MCF 10A (cell line): ENCODE results near the gene SLC35E2B. TPM values are rescaled to one million over a fixed set of nuclear protein-coding genes. Genes with fewer than 3 reads are reported as not detected.
"Not testable (repeated sequence)": the region's sequence is repeated elsewhere in the genome, so short reads cannot be mapped to it uniquely, and the experiment has no call there.

Experiments used
- Bru-seq: library from RNA; stranded (reverse); fragments of 400-500 nt; gene quantifications from one replicate; lab custom pipeline; 2021; lab: Mats Ljungman, UMichigan
- BruChase-seq, 2 experiments: library from RNA; stranded (reverse); fragments of 400-500 nt; gene quantifications; one replicate each; lab custom pipeline; 2021; lab: Mats Ljungman, UMichigan
- BruUV-seq: library from RNA; stranded (reverse); fragments of 400-500 nt; replicated peaks from 2 replicates; lab custom pipeline; 2021; lab: Mats Ljungman, UMichigan
- CTCF ChIA-PET: fragments of 300-600 bp; sonication (Branson Sonifier 250); formaldehyde crosslinking; extraction: SDS; loops from one replicate; lab custom pipeline; 2021; ENCODE audit warnings: antibody characterized with exemption, inconsistent platforms; lab: Yijun Ruan, JAX
- POLR2A ChIA-PET: fragments of 300-600, 350-650 bp; sonication (Branson Sonifier 250); formaldehyde crosslinking; extraction: SDS; loops from one replicate; lab custom pipeline; 2020; ENCODE audit warnings: antibody characterized with exemption, inconsistent platforms; lab: Yijun Ruan, JAX
- DNase-seq: peaks from one replicate; pipeline ENCODE4 v3.0.0-alpha.2; 2018; ENCODE audit not compliant: unreplicated experiment
- H3K27ac Mint-ChIP-seq: one replicate; pipeline ENCODE4 v1.8.0; 2022; ENCODE audit warnings: mild to moderate bottlenecking, low read depth, mixed read lengths; ENCODE audit not compliant: unreplicated experiment
- H3K27me3 Mint-ChIP-seq: one replicate; pipeline ENCODE4 v1.8.0; 2022; ENCODE audit warnings: mixed read lengths; ENCODE audit not compliant: insufficient read depth, unreplicated experiment
- H3K36me3 Mint-ChIP-seq: one replicate; pipeline ENCODE4 v1.8.0; 2022; ENCODE audit warnings: mild to moderate bottlenecking, moderate library complexity, mixed read lengths; ENCODE audit not compliant: insufficient read depth, unreplicated experiment
- H3K4me1 Mint-ChIP-seq: one replicate; pipeline ENCODE4 v1.8.0; 2022; ENCODE audit warnings: mixed read lengths; ENCODE audit not compliant: insufficient read depth, unreplicated experiment
- H3K4me3 Mint-ChIP-seq: one replicate; pipeline ENCODE4 v1.8.0; 2022; ENCODE audit warnings: mild to moderate bottlenecking, moderate library complexity, mixed read lengths; ENCODE audit not compliant: unreplicated experiment
- H3K9me3 Mint-ChIP-seq: one replicate; pipeline ENCODE4 v1.8.0; 2022; ENCODE audit warnings: mixed read lengths; ENCODE audit not compliant: unreplicated experiment
- intact Hi-C: fragments of 100-400 bp; cut with micrococcal nuclease; formaldehyde crosslinking; loops from 2 replicates; pipeline ENCODE4 v1.14.1; 2022
- long read RNA-seq: library from polyadenylated mRNA; stranded (forward); transcript quantifications from one replicate; pipeline ENCODE4 v2.0.0, GENCODE V29; 2022
- total RNA-seq: library from RNA; stranded (reverse); gene quantifications from 2 replicates; pipeline ENCODE4 v1.2.3, GENCODE V29; 2022
- TF ChIP-seq, protein P1 (sequence below): fragments of 200-600 bp; IDR thresholded peaks from one replicate; pipeline ENCODE4 v1.8.0; 2022; ENCODE audit warnings: antibody characterized with exemption, mild to moderate bottlenecking; ENCODE audit not compliant: unreplicated experiment

SLC35E2B gene
- 35.4 and 38.1 TPM in 2 replicates for total RNA-seq
- percentile 64 among the genes with signal in this experiment for Bru-seq, nascent RNA
- percentile 86 among the genes with signal in this experiment for BruChase-seq, experiment 1, labeled RNA remaining after a 6-hour chase
- percentile 76 among the genes with signal in this experiment for BruChase-seq, experiment 2, labeled RNA remaining after a 2-hour chase
- long read RNA-seq, full-length matches to known transcripts: 6 of 26 reads
- long read RNA-seq, partial matches to known transcripts: 2 of 26 reads
- long read RNA-seq, other reads (novel, unspliced or antisense): 18 of 26 reads

DNA sequence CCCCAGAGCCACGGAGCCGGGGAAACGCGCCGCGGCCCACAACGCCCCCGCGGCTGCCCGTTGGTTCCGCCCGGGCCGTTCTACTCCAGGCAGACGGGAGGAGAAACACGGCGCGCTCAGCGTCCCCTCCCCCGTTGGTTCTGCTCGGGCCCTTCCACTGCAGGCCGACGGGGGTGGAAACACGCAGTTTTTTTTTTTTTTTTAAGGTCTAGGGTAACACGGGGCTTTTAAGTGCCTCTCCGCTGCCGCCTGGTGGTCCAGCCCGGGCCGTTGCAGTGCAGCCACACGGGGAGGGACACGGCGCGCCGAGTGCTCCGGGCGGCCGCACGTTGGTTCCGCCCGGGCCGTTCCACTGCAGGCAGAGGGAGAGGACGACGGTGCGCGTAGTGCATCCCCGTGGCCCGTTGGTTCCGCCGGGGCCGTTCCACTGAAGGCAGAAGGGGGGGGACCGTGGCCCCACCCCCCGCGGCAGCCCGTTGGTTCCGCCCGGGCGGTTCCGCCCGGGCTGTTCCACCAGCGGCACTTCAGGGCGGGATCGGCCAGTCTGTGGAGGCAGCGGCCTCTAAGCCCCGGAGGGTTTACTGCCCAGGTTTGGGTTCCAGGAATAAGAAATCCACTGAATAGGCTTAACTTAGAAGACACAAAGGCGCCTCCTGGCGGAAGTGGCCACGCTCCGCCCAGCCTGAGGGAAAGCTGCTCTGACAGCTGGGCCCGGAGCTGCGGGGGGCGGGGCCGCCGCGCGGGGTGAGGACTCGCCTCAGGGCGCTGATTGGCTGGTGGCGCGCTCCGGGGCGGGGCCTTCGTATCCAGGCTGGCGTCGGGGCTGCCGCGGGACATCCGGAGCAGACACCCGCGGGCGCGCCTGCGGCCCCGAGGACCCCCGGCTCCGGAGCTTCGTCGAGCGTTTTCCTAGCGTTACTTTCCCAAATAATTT lies at the start of gene SLC35E2B:
Gene SLC35E2B (minus strand): TSS at position 82 of the 934 bp plus-strand sequence. CDS start 16,096 bp downstream, outside the sequence.
- ChIA-PET POLR2A (interaction anchor here (1.0 kb wide), 1 partner anchor 215 kb away, joined by 4 read pairs; no protein-coding TSS in a partner anchor), CTCF (interaction anchor here (0.7 kb wide), 1 partner anchor 738 kb away, joined by 3 read pairs; no protein-coding TSS in a partner anchor)
- DNase-seq: peak; percentile 90
- Mint-ChIP-seq H3K4me3 (peak within 1 kb of the TSS; percentile 69), H3K27ac (peak within 1 kb of the TSS; percentile 91), H3K36me3 (peaks cover 22% of the 10 kb centered on the region)
- H3K27me3 Mint-ChIP-seq, H3K9me3 Mint-ChIP-seq, intact Hi-C loops, H3K4me1 Mint-ChIP-seq, BruUV-seq: not testable (repeated sequence)

DNA sequence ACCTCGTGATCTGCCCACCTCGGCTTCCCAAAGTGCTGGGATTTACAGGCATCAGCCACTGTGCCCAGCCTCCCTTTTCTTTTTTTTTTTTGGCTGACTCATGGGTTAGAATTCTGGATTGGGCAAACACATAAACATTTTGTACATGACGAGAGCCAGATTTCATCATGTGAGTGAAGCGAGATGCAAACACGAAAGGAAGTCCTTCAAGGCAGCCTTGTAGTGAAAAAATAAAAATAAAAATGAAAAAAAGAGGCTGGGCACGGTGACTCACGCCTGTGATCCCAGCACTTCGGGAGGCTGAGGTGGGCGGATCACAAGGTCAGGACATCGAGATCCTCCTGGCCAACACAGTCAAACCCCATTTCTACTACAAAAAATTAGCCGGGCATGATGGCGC lies 48.4 kb upstream of the SLC35E2B start:
- intact Hi-C loops, CTCF ChIA-PET, H3K9me3 Mint-ChIP-seq, H3K4me1 Mint-ChIP-seq, BruUV-seq, H3K27me3 Mint-ChIP-seq: not testable (repeated sequence)
- POLR2A ChIA-PET: interaction anchor here (0.9 to 1.6 kb wide), 4 partner anchors 17 to 168 kb away, joined by 3 to 5 read pairs (median 4); partner anchors contain the start of gene CDK11A
- peak; percentile 98 for DNase-seq
- Mint-ChIP-seq H3K36me3 (peaks cover 55% of the 10 kb centered on the region), H3K4me3 (peak overlapping the region; percentile 54), H3K27ac (peak overlapping the region; percentile 94)

DNA sequence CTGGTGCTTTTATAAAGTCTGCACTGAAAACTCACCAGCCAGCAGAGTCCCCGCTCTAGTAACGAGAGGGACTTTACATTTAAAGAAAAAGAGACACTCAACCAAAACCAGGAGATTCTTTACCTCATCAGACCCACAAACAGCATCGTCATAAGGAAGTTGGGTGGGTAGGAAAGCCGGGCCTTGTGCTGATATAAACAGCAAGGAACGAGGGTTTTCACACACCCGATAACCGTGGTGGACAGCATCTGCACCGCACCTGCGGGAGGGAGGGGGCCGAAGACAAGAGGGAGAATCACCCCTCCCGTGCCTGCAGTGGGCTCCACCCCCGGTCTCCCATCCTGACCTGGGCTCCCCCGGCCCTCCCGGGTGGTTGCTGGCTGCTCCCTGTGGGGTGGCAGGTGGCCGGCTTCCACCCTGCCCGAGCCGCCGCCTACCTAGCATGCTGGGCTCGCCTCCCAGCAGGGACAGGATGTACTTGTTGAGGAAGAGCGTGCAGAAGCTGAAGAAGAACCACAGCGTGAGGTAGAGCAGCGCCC lies 46.3 kb upstream of the SLC35E2B start:
- H3K4me1 Mint-ChIP-seq, DNase-seq, H3K4me3 Mint-ChIP-seq, H3K27ac Mint-ChIP-seq, H3K27me3 Mint-ChIP-seq, POLR2A ChIA-PET, intact Hi-C loops, H3K9me3 Mint-ChIP-seq, BruUV-seq, CTCF ChIA-PET: not testable (repeated sequence)
- peaks cover 77% of the 10 kb centered on the region for H3K36me3 Mint-ChIP-seq

DNA sequence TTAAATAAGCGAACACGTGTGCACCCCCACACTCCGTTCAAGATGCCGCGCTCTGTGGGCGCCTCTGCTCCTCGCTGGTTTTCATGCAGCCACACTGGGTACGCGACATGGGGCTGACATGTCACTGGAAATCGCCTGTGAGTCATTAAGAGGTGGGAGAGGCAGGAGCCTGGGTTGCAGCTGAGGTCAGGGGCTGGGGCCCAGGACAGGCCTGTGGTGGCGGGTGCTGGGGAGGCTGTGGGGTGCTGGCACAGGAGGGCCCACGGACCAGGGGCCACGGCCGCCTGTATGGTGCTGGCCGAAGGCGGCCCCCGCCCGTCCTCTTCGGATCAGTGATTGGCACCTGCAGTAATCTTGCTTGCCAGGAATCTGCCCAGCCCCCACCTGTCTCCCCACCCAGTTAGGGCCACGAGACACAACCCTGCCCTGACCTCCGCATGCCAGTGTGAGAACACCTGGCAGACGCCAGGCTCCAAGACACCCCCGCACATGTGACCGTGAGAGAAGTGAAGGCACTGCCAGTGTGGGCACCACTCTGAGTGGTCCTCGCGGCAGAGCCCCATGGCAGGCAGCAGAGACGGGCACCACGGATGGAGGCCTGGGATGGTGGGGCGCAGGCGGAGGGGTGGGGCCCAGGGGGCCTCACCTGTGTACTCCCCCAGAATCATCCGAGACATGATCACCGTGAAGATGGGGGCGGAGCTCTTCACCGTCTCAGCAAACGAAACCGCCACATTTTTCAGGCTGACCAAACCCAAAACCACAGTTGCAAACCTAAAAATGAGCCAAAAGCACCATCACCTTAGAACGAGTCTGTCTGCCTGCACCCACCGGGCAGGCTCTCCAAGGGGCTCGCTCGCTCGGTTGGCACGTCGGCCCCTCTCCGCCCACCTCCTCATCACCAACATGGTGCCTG lies 45.3 kb upstream of the SLC35E2B start:
- CTCF ChIA-PET, H3K4me3 Mint-ChIP-seq, BruUV-seq: not testable (repeated sequence)

DNA sequence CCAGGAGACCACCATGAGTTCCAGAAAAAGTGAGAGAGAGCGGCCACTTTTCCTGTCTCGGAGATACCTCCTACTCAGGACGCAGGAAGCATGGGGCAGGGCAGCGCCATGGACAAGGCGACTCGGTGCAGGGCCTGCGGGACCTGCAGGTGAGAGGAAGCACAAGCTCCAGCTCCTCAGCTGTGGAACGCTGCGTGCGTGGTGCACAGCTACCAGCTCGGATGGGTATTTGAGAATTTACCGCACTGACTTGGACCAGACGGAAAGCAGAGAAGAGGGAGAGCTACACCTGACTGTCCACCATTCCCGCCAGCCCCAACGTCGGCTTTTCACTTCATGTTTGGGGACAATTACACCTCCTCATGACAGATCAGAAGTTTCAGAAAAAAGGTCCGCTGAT lies 39.8 kb upstream of the SLC35E2B start:
- Mint-ChIP-seq H3K36me3 (peaks cover 87% of the 10 kb centered on the region), H3K9me3 (no peaks in the 10 kb centered on the region), H3K4me1 (peaks cover 5% of the 10 kb centered on the region), H3K27ac (no peak overlapping the region), H3K4me3 (no peak overlapping the region), H3K27me3 (no peaks in the 10 kb centered on the region)
- intact Hi-C loops: no loop called here
- POLR2A ChIA-PET: no interaction called here
- TF ChIP-seq, protein P1, sequence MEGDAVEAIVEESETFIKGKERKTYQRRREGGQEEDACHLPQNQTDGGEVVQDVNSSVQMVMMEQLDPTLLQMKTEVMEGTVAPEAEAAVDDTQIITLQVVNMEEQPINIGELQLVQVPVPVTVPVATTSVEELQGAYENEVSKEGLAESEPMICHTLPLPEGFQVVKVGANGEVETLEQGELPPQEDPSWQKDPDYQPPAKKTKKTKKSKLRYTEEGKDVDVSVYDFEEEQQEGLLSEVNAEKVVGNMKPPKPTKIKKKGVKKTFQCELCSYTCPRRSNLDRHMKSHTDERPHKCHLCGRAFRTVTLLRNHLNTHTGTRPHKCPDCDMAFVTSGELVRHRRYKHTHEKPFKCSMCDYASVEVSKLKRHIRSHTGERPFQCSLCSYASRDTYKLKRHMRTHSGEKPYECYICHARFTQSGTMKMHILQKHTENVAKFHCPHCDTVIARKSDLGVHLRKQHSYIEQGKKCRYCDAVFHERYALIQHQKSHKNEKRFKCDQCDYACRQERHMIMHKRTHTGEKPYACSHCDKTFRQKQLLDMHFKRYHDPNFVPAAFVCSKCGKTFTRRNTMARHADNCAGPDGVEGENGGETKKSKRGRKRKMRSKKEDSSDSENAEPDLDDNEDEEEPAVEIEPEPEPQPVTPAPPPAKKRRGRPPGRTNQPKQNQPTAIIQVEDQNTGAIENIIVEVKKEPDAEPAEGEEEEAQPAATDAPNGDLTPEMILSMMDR: no peak
- CTCF ChIA-PET: no interaction called here
- no TSS peak for BruUV-seq
- no peak for DNase-seq

More for the DNA sequence above, 45.3 kb upstream of the SLC35E2B start:
- intact Hi-C loops, POLR2A ChIA-PET, H3K27me3 Mint-ChIP-seq, H3K4me1 Mint-ChIP-seq, DNase-seq, H3K27ac Mint-ChIP-seq, H3K9me3 Mint-ChIP-seq: not testable (repeated sequence)
- H3K36me3 Mint-ChIP-seq: peaks cover 79% of the 10 kb centered on the region
